CD14-positive monocyte (primary cell): ENCODE data around the gene GPC5. TPM values are rescaled to one million over a fixed set of nuclear protein-coding genes. Genes with fewer than 3 reads are reported as not detected.

Experiments
- DNase-seq, 3 donors: peaks; one replicate each; pipeline ENCODE4 v3.0.0-alpha.2; 2011 to 2022
- H2AFZ ChIP-seq: 2 replicates; pipeline ENCODE4 v1.6.0; 2012; ENCODE audit warnings: mild to moderate bottlenecking, low read depth, low read length, inconsistent platforms; ENCODE audit not compliant: insufficient read depth, poor library complexity, severe bottlenecking
- H3K27ac ChIP-seq, 2 donors: 1 replicate in 1 of 2; 2 replicates in 1 of 2; pipeline ENCODE4 v1.5.1; 2012 to 2013; ENCODE audit warnings: low read length in 2 of 2, control low read depth in 1 of 2, inconsistent platforms in 1 of 2, low read depth in 1 of 2, mild to moderate bottlenecking in 1 of 2
- H3K27me3 ChIP-seq, 2 donors: one replicate each; pipeline versions ENCODE4 v1.6.0 to v1.6.1; 2011 to 2013; ENCODE audit warnings: low read length in 2 of 2; ENCODE audit not compliant: control insufficient read depth in 2 of 2, insufficient read depth in 2 of 2
- H3K36me3 ChIP-seq, 2 donors: replicated peaks in 1 of 2; 1 replicate in 1 of 2; 2 replicates in 1 of 2; pipeline versions ENCODE4 v1.5.1 to v1.6.1; 2012 to 2013; ENCODE audit warnings: low read length in 2 of 2, control low read depth in 1 of 2, inconsistent platforms in 1 of 2, mild to moderate bottlenecking in 1 of 2; ENCODE audit not compliant: insufficient read depth in 2 of 2, control insufficient read depth in 1 of 2
- H3K4me1 ChIP-seq, 2 donors: 1 replicate in 1 of 2; 2 replicates in 1 of 2; pipeline versions ENCODE4 v1.5.1 to v1.6.1; 2012 to 2013; ENCODE audit warnings: low read length in 2 of 2, control low read depth in 1 of 2, inconsistent platforms in 1 of 2, mild to moderate bottlenecking in 1 of 2, moderate library complexity in 1 of 2; ENCODE audit not compliant: insufficient read depth in 2 of 2, control insufficient read depth in 1 of 2
- H3K4me2 ChIP-seq: replicated peaks from 2 replicates; pipeline ENCODE3; 2012; ENCODE audit warnings: low read length, moderate library complexity, mild to moderate bottlenecking; ENCODE audit not compliant: poor library complexity, severe bottlenecking; ENCODE audit errors: extremely low read depth
- H3K4me3 ChIP-seq, 3 experiments: fragments of 200-600 bp in 1 of 3; sonication (generic) in 1 of 3; replicated peaks in 1 of 3; 1 replicate in 2 of 3; 2 replicates in 1 of 3; pipeline ENCODE4 v1.5.1; 2011 to 2013; ENCODE audit warnings: low read length in 3 of 3, mild to moderate bottlenecking in 3 of 3, control low read depth in 2 of 3, low read depth in 2 of 3, inconsistent platforms in 1 of 3, moderate library complexity in 1 of 3
- H3K79me2 ChIP-seq: 2 replicates; pipeline ENCODE4 v1.6.0; 2012; ENCODE audit warnings: mild to moderate bottlenecking, control low read depth, inconsistent platforms, low read length, moderate library complexity; ENCODE audit not compliant: insufficient read depth
- H3K9ac ChIP-seq: 2 replicates; pipeline ENCODE4 v1.6.0; 2017; ENCODE audit warnings: low read length, mild to moderate bottlenecking; ENCODE audit not compliant: insufficient read depth, poor library complexity, severe bottlenecking
- H3K9me3 ChIP-seq, 2 donors: replicated peaks in 1 of 2; 1 replicate in 1 of 2; 2 replicates in 1 of 2; pipeline versions ENCODE4 v1.5.1 to v1.6.1; 2012 to 2013; ENCODE audit warnings: low read length in 2 of 2, control low read depth in 1 of 2; ENCODE audit not compliant: control insufficient read depth in 1 of 2, insufficient read depth in 1 of 2
- H4K20me1 ChIP-seq: 2 replicates; pipeline ENCODE4 v1.6.0; 2012; ENCODE audit warnings: mild to moderate bottlenecking, low read length, control low read depth, moderate library complexity; ENCODE audit not compliant: insufficient read depth
- H3K27ac Mint-ChIP-seq, 7 donors: one replicate each; pipeline ENCODE4 v1.8.0; 2020; ENCODE audit warnings: mild to moderate bottlenecking in 7 of 7, mixed read lengths in 7 of 7, moderate library complexity in 6 of 7, inconsistent platforms in 2 of 7
- H3K27me3 Mint-ChIP-seq, 3 donors: one replicate each; pipeline ENCODE4 v1.8.0; 2021 to 2022; ENCODE audit warnings: low read depth in 3 of 3, mild to moderate bottlenecking in 3 of 3, mixed read lengths in 3 of 3, moderate library complexity in 3 of 3, inconsistent platforms in 1 of 3
- H3K36me3 Mint-ChIP-seq, 2 donors: one replicate each; pipeline ENCODE4 v1.8.0; 2020; ENCODE audit warnings: mixed read lengths in 2 of 2, inconsistent platforms in 1 of 2, mild to moderate bottlenecking in 1 of 2
- H3K4me1 Mint-ChIP-seq: one replicate; pipeline ENCODE4 v1.8.0; 2020; ENCODE audit warnings: mild to moderate bottlenecking, mixed read lengths
- H3K4me3 Mint-ChIP-seq, 2 donors: one replicate each; pipeline ENCODE4 v1.8.0; 2020; ENCODE audit warnings: mild to moderate bottlenecking in 2 of 2, mixed read lengths in 2 of 2, moderate library complexity in 1 of 2
- H3K9me3 Mint-ChIP-seq, 7 donors: one replicate each; pipeline ENCODE4 v1.8.0; 2020 to 2022; ENCODE audit warnings: mixed read lengths in 7 of 7, mild to moderate bottlenecking in 6 of 7, moderate library complexity in 6 of 7, inconsistent platforms in 2 of 7
- WGBS: methylation state at CpG from one replicate; pipeline ENCODE4 v1.1.5; 2013; ENCODE audit warnings: missing lambda C conversion rate; ENCODE audit not compliant: insufficient coverage; 5-methylcytosine and 5-hydroxymethylcytosine counted together
- intact Hi-C, 2 donors: fragments of 100-400 bp; cut with micrococcal nuclease; formaldehyde crosslinking; loops; one replicate each; pipeline versions ENCODE4 v1.15.0 to v1.15.1; 2023
- polyA plus RNA-seq, 3 donors: library from polyadenylated mRNA; depleted of rRNA in 1 of 3; unstranded in 2 of 3; stranded (reverse) in 1 of 3; fragments of 300-500 nt in 2 of 3; fragments of >200 nt in 1 of 3; fragmentation: Illumina TruSeq in 2 of 3; gene quantifications; 1 replicate in 2 of 3; 2 replicates in 1 of 3; pipeline ENCODE4 v1.2.3, GENCODE V29; 2012 to 2021
- TF ChIP-seq, protein P1 (sequence below): fragments of 200-600 bp; IDR thresholded peaks from one replicate; pipeline ENCODE4 v1.8.0; 2022; ENCODE audit warnings: antibody characterized with exemption, mild to moderate bottlenecking

Gene GPC5
- polyA plus RNA-seq, 3 donors: not detected

DNA sequence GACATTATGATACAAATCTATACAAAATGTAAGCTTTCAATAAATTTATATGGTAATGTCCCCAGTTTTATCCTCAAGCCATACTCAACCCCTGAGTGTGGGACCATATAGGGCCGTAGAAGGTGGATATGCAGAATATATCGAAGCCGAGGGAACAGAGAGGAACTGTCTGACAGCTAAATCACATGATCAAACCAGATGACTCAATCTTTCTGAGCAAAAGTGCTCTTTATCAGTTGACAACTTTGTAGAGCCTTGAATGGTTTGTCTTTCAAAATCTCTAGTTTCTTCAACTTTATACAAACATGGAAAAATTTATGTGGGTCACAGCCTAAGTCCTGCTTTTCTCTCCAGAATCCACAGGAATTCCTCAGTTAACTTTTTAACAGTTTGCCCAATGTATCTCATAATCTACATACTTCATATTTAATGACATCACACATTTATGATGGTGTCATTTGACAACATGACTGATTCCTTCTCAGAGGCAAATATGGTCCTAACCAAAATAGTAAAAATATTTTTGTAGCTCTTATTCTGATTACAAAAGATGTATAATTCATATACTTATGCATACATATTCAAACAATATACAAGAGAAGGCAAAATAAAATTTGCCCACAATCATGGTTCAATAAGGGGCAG lies 1155.2 kb downstream of the GPC5 start:
- no CpG with 5 or more reads among the region's 3 CpGs for WGBS
- no peaks in the 10 kb centered on the region for H4K20me1 ChIP-seq
- H2AFZ ChIP-seq: no peak overlapping the region
- no peak overlapping the region for H3K4me2 ChIP-seq
- Mint-ChIP-seq H3K4me1 (no peaks in the 10 kb centered on the region), H3K9me3 (peaks cover 0 to 3% (median 0%) of the 10 kb centered on the region in 7 donors), H3K27me3 (no peaks in the 10 kb centered on the region), H3K27ac (no peak overlapping the region), H3K4me3 (no peak overlapping the region), H3K36me3 (no peaks in the 10 kb centered on the region)
- no peak overlapping the region for H3K4me3 ChIP-seq
- no peak overlapping the region for H3K27ac ChIP-seq
- no peak overlapping the region for H3K9ac ChIP-seq
- H3K36me3 ChIP-seq: no peaks in the 10 kb centered on the region
- H3K4me1 ChIP-seq: no peaks in the 10 kb centered on the region
- no peaks in the 10 kb centered on the region for H3K27me3 ChIP-seq
- no peaks in the 10 kb centered on the region for H3K79me2 ChIP-seq
- H3K9me3 ChIP-seq: peaks cover 0 to under 1% of the 10 kb centered on the region in 2 donors
- TF ChIP-seq, protein P1, sequence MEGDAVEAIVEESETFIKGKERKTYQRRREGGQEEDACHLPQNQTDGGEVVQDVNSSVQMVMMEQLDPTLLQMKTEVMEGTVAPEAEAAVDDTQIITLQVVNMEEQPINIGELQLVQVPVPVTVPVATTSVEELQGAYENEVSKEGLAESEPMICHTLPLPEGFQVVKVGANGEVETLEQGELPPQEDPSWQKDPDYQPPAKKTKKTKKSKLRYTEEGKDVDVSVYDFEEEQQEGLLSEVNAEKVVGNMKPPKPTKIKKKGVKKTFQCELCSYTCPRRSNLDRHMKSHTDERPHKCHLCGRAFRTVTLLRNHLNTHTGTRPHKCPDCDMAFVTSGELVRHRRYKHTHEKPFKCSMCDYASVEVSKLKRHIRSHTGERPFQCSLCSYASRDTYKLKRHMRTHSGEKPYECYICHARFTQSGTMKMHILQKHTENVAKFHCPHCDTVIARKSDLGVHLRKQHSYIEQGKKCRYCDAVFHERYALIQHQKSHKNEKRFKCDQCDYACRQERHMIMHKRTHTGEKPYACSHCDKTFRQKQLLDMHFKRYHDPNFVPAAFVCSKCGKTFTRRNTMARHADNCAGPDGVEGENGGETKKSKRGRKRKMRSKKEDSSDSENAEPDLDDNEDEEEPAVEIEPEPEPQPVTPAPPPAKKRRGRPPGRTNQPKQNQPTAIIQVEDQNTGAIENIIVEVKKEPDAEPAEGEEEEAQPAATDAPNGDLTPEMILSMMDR: no peak
- intact Hi-C loops: no loop called here
- DNase-seq: no peak

DNA sequence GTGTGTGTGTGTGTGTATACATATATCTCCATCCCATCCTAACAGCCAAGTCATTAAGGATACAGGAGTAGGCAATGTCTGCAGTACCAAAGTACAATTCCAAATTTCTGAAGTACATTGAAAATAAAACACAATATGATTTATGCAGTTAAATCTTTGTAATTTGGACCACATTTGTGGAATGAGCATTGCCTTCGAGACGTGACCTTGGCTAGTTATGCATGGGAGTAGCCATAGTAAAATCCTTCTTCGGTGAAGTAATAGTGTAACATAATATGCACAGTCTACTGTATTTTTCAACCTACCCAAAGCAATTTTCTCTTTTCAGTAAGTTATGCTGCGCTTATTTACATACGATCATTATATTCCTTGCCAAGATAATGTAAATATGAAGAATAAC lies 1162.5 kb downstream of the GPC5 start:
- Mint-ChIP-seq H3K27me3 (peaks cover 0 to 2% (median 0%) of the 10 kb centered on the region in 3 donors), H3K4me1 (no peaks in the 10 kb centered on the region), H3K9me3 (peaks cover 0 to 7% (median 4%) of the 10 kb centered on the region in 7 donors), H3K27ac (no peak overlapping the region), H3K36me3 (no peaks in the 10 kb centered on the region), H3K4me3 (no peak overlapping the region)
- Histone ChIP-seq H3K4me2 (no peak overlapping the region), H3K79me2 (no peaks in the 10 kb centered on the region), H3K4me3 (no peak overlapping the region), H3K9ac (no peak overlapping the region), H3K9me3 (peaks cover 10 to 13% of the 10 kb centered on the region in 2 donors), H3K36me3 (no peaks in the 10 kb centered on the region), H4K20me1 (no peaks in the 10 kb centered on the region), H3K27ac (no peak overlapping the region), H2AFZ (no peak overlapping the region), H3K4me1 (no peaks in the 10 kb centered on the region), H3K27me3 (no peaks in the 10 kb centered on the region)
- DNase-seq: no peak
- no CpG with 5 or more reads among the region's 5 CpGs for WGBS
- intact Hi-C loops: no loop called here
- TF ChIP-seq, protein P1: no peak
